ENCODE measurements around the gene TEX47.

- no peak for TF ChIP-seq POLR2AphosphoS5 (IDR thresholded peaks at IDR 0.05; ENCODE audit: low read depth)
- TF ChIP-seq EZH2phosphoT487 (IDR thresholded peaks at IDR 0.05; ENCODE audit: unreplicated experiment), result no peak
- TF ChIP-seq CTCF (conservative IDR thresholded peaks at IDR 0.05; ENCODE audit: low read depth in 2 of 2), result peak; percentile 66 to 72
- TF ChIP-seq EZH2 (IDR thresholded peaks at IDR 0.05; ENCODE audit: low read depth, unreplicated experiment), result no peak
- no peak for TF ChIP-seq REST (IDR thresholded peaks at IDR 0.05; ENCODE audit: unreplicated experiment)
- no peak for TF ChIP-seq ZNF114 (CRISPR knock-in tag; IDR thresholded peaks at IDR 0.05)
- TF ChIP-seq CREB1 (CRISPR knock-in tag; IDR thresholded peaks at IDR 0.05; ENCODE audit: low read depth), result no peak
- no peak for TF ChIP-seq JUNB (IDR thresholded peaks at IDR 0.05; ENCODE audit: unreplicated experiment)
- no peak for TF ChIP-seq ZNF331 (CRISPR knock-in tag; IDR thresholded peaks at IDR 0.05; ENCODE audit: low read depth)
- TF ChIP-seq ZNF462 (CRISPR knock-in tag; IDR thresholded peaks at IDR 0.05), result no peak
- TF ChIP-seq NANOG (IDR thresholded peaks at IDR 0.05; ENCODE audit: borderline replicate concordance), result no peak
- no peak for TF ChIP-seq ETS1 (IDR thresholded peaks at IDR 0.05)
Observed at GRCh38 chr7:88835147-88835728, 39.7 kb upstream of the TEX47 start.
